Measurements from ENCODE around the gene ASXL1. TPM values are rescaled to one million over a fixed set of nuclear protein-coding genes. Genes with fewer than 3 reads are reported as not detected.
"Not testable (repeated sequence)": the region's sequence is repeated elsewhere in the genome, so short reads cannot be mapped to it uniquely, and the experiment has no call there.

Gene ASXL1
- total and polyA plus RNA-seq, 2 experiments from 2014 or later = 50.3 to 82.4 TPM

GRCh38 chr20:32350421-32350820 lies 7.7 kb upstream of the ASXL1 start:
- DNase-seq (ENCODE audit: low read depth in 1 of 2, low spot score in 1 of 2) = no peak
- Histone ChIP-seq H3K27ac (no peak overlapping the region), H3K9me3 (ENCODE audit: low read depth) (no peaks in the 10 kb centered on the region), H3K36me3 (no peaks in the 10 kb centered on the region), H3K4me1 (ENCODE audit: low read depth) (no peaks in the 10 kb centered on the region), H3K4me3 (no peak overlapping the region), H3K27me3 (no peaks in the 10 kb centered on the region)
- no peak for TF ChIP-seq CTCF (IDR thresholded peaks at IDR 0.05; ENCODE audit: low read depth, low read length)

GRCh38 chr20:32352121-32352720 lies 5.9 kb upstream of the ASXL1 start:
- no peak overlapping the region for H3K27ac ChIP-seq
- TF ChIP-seq CTCF (IDR thresholded peaks at IDR 0.05; ENCODE audit: low read depth, low read length) = no peak
- H3K4me3 ChIP-seq = no peak overlapping the region
- H3K36me3 ChIP-seq = no peaks in the 10 kb centered on the region
- peaks cover 6% of the 10 kb centered on the region for H3K4me1 ChIP-seq (ENCODE audit: low read depth)
- no peaks in the 10 kb centered on the region for H3K27me3 ChIP-seq
- DNase-seq (ENCODE audit: low read depth in 1 of 2, low spot score in 1 of 2) = no peak
- no peaks in the 10 kb centered on the region for H3K9me3 ChIP-seq (ENCODE audit: low read depth)

- TF ChIP-seq CTCF (IDR thresholded peaks at IDR 0.05; ENCODE audit: low read depth, low read length) = no peak
- no peak for DNase-seq (ENCODE audit: low read depth in 1 of 2, low spot score in 1 of 2)
- no peaks in the 10 kb centered on the region for H3K9me3 ChIP-seq (ENCODE audit: low read depth)
- H3K27ac ChIP-seq = no peak overlapping the region
- no peak overlapping the region for H3K4me3 ChIP-seq
- peaks cover 9% of the 10 kb centered on the region for H3K4me1 ChIP-seq (ENCODE audit: low read depth)
- no peaks in the 10 kb centered on the region for H3K36me3 ChIP-seq
- H3K27me3 ChIP-seq = no peaks in the 10 kb centered on the region
Observed at GRCh38 chr20:32353848-32354496, 4.2 kb upstream of the ASXL1 start.

GRCh38 chr20:32354592-32355416 lies 3.3 kb upstream of the ASXL1 start:
- TF ChIP-seq CTCF (IDR thresholded peaks at IDR 0.05; ENCODE audit: low read depth, low read length) = no peak
- H3K36me3 ChIP-seq = no peaks in the 10 kb centered on the region
- peaks cover 9% of the 10 kb centered on the region for H3K4me1 ChIP-seq (ENCODE audit: low read depth)
- no peak overlapping the region for H3K4me3 ChIP-seq
- H3K9me3 ChIP-seq (ENCODE audit: low read depth) = no peaks in the 10 kb centered on the region
- no peaks in the 10 kb centered on the region for H3K27me3 ChIP-seq
- H3K27ac ChIP-seq = no peak overlapping the region
- DNase-seq (ENCODE audit: low read depth in 1 of 2, low spot score in 1 of 2) = peak in 1 of 2 donors; percentile 56

GRCh38 chr20:32355417-32355841 lies 2.7 kb upstream of the ASXL1 start:
- Histone ChIP-seq H3K4me1 (ENCODE audit: low read depth) (peaks cover 16% of the 10 kb centered on the region), H3K27me3 (no peaks in the 10 kb centered on the region), H3K4me3 (no peak overlapping the region), H3K9me3 (ENCODE audit: low read depth) (no peaks in the 10 kb centered on the region), H3K27ac (no peak overlapping the region), H3K36me3 (no peaks in the 10 kb centered on the region)
- TF ChIP-seq CTCF (IDR thresholded peaks at IDR 0.05; ENCODE audit: low read depth, low read length) = no peak
- DNase-seq (ENCODE audit: low read depth in 1 of 2, low spot score in 1 of 2) = no peak

DNA sequence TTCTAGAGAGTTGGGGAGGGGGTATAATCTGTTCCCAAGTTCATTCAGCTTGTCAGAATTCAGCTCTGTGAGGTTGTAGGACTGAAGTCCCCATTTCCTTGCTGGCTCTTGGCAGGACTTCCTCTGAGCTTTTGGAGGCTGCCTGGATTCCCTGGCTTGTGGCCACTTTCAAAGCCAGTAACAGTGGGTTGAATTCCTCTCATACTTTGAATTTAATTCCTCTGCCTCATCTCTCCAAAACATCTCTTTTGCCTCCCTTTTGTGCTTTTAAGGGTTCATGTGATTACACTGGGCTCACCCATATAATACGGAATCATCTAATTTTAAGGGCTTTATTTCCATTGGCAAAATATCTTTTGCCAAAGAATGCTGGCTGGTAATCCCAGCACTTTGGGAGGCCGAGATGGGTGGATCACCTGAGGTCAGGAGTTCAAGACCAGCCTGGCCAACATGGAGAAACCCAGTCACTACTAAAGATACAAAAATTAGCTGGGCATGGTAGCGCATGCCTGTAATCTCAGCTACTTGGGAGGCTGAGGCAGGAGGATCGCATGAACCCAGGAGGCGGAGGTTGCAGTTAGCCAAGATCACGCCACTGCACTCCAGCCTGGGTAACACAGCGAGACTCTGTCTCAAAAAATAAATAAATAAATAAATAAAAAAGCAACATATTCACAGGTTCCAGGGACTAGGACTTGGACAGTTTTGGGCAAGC lies 2.1 kb upstream of the ASXL1 start:
- not testable (repeated sequence) for H3K36me3 ChIP-seq; H3K9me3 ChIP-seq (ENCODE audit: low read depth); H3K27me3 ChIP-seq; H3K4me3 ChIP-seq; H3K27ac ChIP-seq
- H3K4me1 ChIP-seq (ENCODE audit: low read depth) = peaks cover 16% of the 10 kb centered on the region
- peak in 1 of 2 donors; percentile 85 for DNase-seq (ENCODE audit: low read depth in 1 of 2, low spot score in 1 of 2)
